ENCODE data around the gene PRKCA.

The PRKCA gene

GRCh38 chr17:66733759-66734158 lies 431.3 kb downstream of the PRKCA start:
- DNase-seq (ENCODE audit: low read depth, low spot score): no peak
- no CpG with 5 or more reads among the region's 2 CpGs for WGBS (ENCODE audit: insufficient coverage, insufficient read length)

GRCh38 chr17:66734186-66734943 lies 432.0 kb downstream of the PRKCA start:
- Histone ChIP-seq H3K36me3 (ENCODE audit: control insufficient read depth, insufficient read depth, low read length) (no peaks in the 10 kb centered on the region), H3K4me3 (ENCODE audit: low read length) (no peak overlapping the region), H3K9me3 (ENCODE audit: control insufficient read depth, insufficient read depth, low read length) (no peaks in the 10 kb centered on the region), H3K27ac (ENCODE audit: low read length) (no peak overlapping the region), H3K4me1 (ENCODE audit: control insufficient read depth, insufficient read depth, low read length) (peaks cover 4% of the 10 kb centered on the region), H3K27me3 (ENCODE audit: control insufficient read depth, insufficient read depth, low read length) (no peaks in the 10 kb centered on the region)
- WGBS (ENCODE audit: insufficient coverage, insufficient read length): no CpG with 5 or more reads among the region's 8 CpGs
- DNase-seq (ENCODE audit: low read depth, low spot score): no peak

More at GRCh38 chr17:66733759-66734158, 431.3 kb downstream of the PRKCA start:
- Histone ChIP-seq H3K4me3 (ENCODE audit: low read length) (no peak overlapping the region), H3K27me3 (ENCODE audit: control insufficient read depth, insufficient read depth, low read length) (no peaks in the 10 kb centered on the region), H3K27ac (ENCODE audit: low read length) (no peak overlapping the region), H3K4me1 (ENCODE audit: control insufficient read depth, insufficient read depth, low read length) (peaks cover 4% of the 10 kb centered on the region), H3K36me3 (ENCODE audit: control insufficient read depth, insufficient read depth, low read length) (no peaks in the 10 kb centered on the region), H3K9me3 (ENCODE audit: control insufficient read depth, insufficient read depth, low read length) (no peaks in the 10 kb centered on the region)

GRCh38 chr17:66737524-66737923 lies 435.1 kb downstream of the PRKCA start:
- no peaks in the 10 kb centered on the region for H3K27me3 ChIP-seq (ENCODE audit: control insufficient read depth, insufficient read depth, low read length)
- WGBS (ENCODE audit: insufficient coverage, insufficient read length): no CpG with 5 or more reads among the region's 12 CpGs
- no peaks in the 10 kb centered on the region for H3K36me3 ChIP-seq (ENCODE audit: control insufficient read depth, insufficient read depth, low read length)
- no peak overlapping the region for H3K4me3 ChIP-seq (ENCODE audit: low read length)
- H3K9me3 ChIP-seq (ENCODE audit: control insufficient read depth, insufficient read depth, low read length): no peaks in the 10 kb centered on the region
- H3K4me1 ChIP-seq (ENCODE audit: control insufficient read depth, insufficient read depth, low read length): no peaks in the 10 kb centered on the region
- no peak overlapping the region for H3K27ac ChIP-seq (ENCODE audit: low read length)
- DNase-seq (ENCODE audit: low read depth, low spot score): no peak

DNA sequence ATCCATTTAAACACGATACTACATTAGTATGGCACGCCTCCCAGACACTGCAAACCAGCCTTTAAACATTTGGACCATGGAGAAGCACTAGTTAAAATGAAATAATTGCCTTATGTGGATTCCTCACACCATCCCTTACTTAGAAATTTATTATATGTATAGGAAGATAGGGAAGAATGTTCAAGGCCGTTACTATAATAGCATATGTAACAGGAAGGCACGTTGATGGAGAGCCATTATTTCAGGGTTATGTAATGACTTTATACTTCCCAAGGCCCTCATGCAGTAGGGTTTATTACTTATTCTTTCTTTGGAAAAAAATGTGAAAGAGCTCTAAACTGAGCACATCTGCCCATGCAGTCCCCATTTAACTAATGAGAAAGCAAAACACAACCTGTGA lies 435.9 kb downstream of the PRKCA start:
- no CpG with 5 or more reads among the region's 4 CpGs for WGBS (ENCODE audit: insufficient coverage, insufficient read length)
- Histone ChIP-seq H3K27me3 (ENCODE audit: control insufficient read depth, insufficient read depth, low read length) (no peaks in the 10 kb centered on the region), H3K27ac (ENCODE audit: low read length) (no peak overlapping the region), H3K4me1 (ENCODE audit: control insufficient read depth, insufficient read depth, low read length) (no peaks in the 10 kb centered on the region), H3K36me3 (ENCODE audit: control insufficient read depth, insufficient read depth, low read length) (no peaks in the 10 kb centered on the region), H3K9me3 (ENCODE audit: control insufficient read depth, insufficient read depth, low read length) (no peaks in the 10 kb centered on the region), H3K4me3 (ENCODE audit: low read length) (no peak overlapping the region)
- DNase-seq (ENCODE audit: low read depth, low spot score): no peak

DNA sequence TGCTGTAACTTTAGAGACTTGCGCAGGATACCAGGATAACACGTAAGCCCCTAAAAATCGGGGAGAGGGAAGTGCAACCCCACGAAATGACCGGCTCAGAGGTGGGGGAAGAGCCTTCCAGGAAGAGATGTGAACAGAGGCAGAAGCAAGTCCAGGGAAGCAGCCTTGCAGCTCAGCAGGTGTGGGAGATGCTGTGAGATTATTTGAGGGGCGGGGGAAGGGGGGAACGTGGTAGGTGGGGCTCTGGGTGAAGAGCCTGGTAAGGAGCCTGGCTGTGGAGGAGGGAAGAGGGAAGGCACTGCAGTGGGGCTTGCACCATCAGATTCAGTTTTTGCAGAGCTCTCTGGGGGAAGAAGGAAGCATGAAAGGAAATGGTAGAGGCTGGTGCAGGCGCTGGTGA lies 437.1 kb downstream of the PRKCA start:
- H3K36me3 ChIP-seq (ENCODE audit: control insufficient read depth, insufficient read depth, low read length): no peaks in the 10 kb centered on the region
- H3K4me3 ChIP-seq (ENCODE audit: low read length): no peak overlapping the region
- no CpG with 5 or more reads among the region's 8 CpGs for WGBS (ENCODE audit: insufficient coverage, insufficient read length)
- no peak for DNase-seq (ENCODE audit: low read depth, low spot score)
- H3K9me3 ChIP-seq (ENCODE audit: control insufficient read depth, insufficient read depth, low read length): no peaks in the 10 kb centered on the region
- no peak overlapping the region for H3K27ac ChIP-seq (ENCODE audit: low read length)
- H3K4me1 ChIP-seq (ENCODE audit: control insufficient read depth, insufficient read depth, low read length): no peaks in the 10 kb centered on the region
- H3K27me3 ChIP-seq (ENCODE audit: control insufficient read depth, insufficient read depth, low read length): no peaks in the 10 kb centered on the region

DNA sequence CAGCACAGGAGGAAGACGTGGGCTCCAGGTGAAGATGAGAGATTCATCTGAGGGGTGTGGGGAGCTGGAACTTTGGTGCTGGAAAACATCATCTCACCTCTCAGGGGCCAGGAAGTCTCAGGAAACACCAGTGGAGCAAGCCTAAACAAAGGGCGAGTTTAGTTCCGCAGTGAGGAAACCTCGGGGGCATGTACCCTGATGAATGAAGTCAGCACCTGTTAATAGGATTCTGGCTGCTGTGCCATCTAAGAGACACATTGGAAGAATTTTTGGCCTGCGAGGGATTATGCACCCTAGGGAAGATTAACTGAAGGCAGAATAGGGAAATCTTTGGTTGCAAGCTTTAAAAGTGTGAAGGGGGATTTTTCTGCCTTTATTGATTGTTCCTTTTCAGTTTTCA lies 437.8 kb downstream of the PRKCA start:
- no peaks in the 10 kb centered on the region for H3K4me1 ChIP-seq (ENCODE audit: control insufficient read depth, insufficient read depth, low read length)
- H3K9me3 ChIP-seq (ENCODE audit: control insufficient read depth, insufficient read depth, low read length): no peaks in the 10 kb centered on the region
- DNase-seq (ENCODE audit: low read depth, low spot score): no peak
- H3K27ac ChIP-seq (ENCODE audit: low read length): no peak overlapping the region
- H3K27me3 ChIP-seq (ENCODE audit: control insufficient read depth, insufficient read depth, low read length): no peaks in the 10 kb centered on the region
- no peaks in the 10 kb centered on the region for H3K36me3 ChIP-seq (ENCODE audit: control insufficient read depth, insufficient read depth, low read length)
- no peak overlapping the region for H3K4me3 ChIP-seq (ENCODE audit: low read length)
- no CpG with 5 or more reads among the region's 5 CpGs for WGBS (ENCODE audit: insufficient coverage, insufficient read length)

GRCh38 chr17:66743511-66743910 lies 441.1 kb downstream of the PRKCA start:
- Histone ChIP-seq H3K27ac (ENCODE audit: low read length) (no peak overlapping the region), H3K4me1 (ENCODE audit: control insufficient read depth, insufficient read depth, low read length) (peaks cover 4% of the 10 kb centered on the region; the same call in 1 of the 2 replicates), H3K36me3 (ENCODE audit: control insufficient read depth, insufficient read depth, low read length) (no peaks in the 10 kb centered on the region), H3K9me3 (ENCODE audit: control insufficient read depth, insufficient read depth, low read length) (no peaks in the 10 kb centered on the region), H3K4me3 (ENCODE audit: low read length) (no peak overlapping the region), H3K27me3 (ENCODE audit: control insufficient read depth, insufficient read depth, low read length) (no peaks in the 10 kb centered on the region)
- WGBS (ENCODE audit: insufficient coverage, insufficient read length): no CpG with 5 or more reads among the region's 2 CpGs
- DNase-seq (ENCODE audit: low read depth, low spot score): no peak

- Histone ChIP-seq H3K4me3 (ENCODE audit: low read length) (no peak overlapping the region), H3K27ac (ENCODE audit: low read length) (no peak overlapping the region), H3K27me3 (ENCODE audit: control insufficient read depth, insufficient read depth, low read length) (no peaks in the 10 kb centered on the region), H3K36me3 (ENCODE audit: control insufficient read depth, insufficient read depth, low read length) (no peaks in the 10 kb centered on the region), H3K4me1 (ENCODE audit: control insufficient read depth, insufficient read depth, low read length) (peaks cover 5% of the 10 kb centered on the region), H3K9me3 (ENCODE audit: control insufficient read depth, insufficient read depth, low read length) (no peaks in the 10 kb centered on the region)
- WGBS (ENCODE audit: insufficient coverage, insufficient read length): no CpG with 5 or more reads among the region's 5 CpGs
- no peak for DNase-seq (ENCODE audit: low read depth, low spot score)
These were observed 444.3 kb downstream of the PRKCA start for GRCh38 chr17:66746736-66747135.

DNA sequence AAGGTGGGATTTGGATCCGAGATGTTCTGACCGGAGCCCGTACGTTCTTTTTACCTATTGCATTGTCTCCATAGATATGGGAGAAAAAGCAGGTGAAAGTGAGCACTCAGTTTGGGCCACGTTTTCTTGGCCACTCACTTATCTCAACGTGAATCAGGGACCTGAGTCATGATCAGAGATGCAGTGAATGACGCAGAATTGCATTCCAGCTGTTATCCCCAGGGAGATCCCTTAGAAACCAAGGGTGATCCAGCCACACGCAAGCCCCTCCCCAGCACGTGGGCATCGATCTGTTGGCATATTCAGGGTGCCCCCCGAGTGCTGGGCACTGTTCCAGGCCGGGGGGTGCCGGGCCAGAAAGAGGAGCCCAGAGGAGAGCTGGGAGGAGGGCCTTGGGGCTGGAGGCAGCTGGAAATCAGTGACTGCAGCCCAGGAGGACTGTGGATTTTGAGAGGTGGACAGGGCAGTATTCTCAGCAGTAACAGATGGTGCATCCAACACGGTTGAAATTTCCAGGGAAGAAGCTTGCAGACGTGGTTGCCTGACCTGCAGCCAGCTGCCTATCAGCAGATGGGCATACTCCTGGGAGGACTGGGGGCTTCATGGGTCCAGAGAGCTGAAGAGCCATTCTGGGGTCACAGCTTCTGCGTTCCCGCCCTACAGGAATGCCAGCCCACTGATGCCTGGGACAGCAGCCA lies 445.3 kb downstream of the PRKCA start:
- no CpG with 5 or more reads among the region's 17 CpGs for WGBS (ENCODE audit: insufficient coverage, insufficient read length)
- Histone ChIP-seq H3K9me3 (ENCODE audit: control insufficient read depth, insufficient read depth, low read length) (no peaks in the 10 kb centered on the region), H3K4me3 (ENCODE audit: low read length) (no peak overlapping the region), H3K4me1 (ENCODE audit: control insufficient read depth, insufficient read depth, low read length) (peaks cover 5% of the 10 kb centered on the region), H3K27ac (ENCODE audit: low read length) (no peak overlapping the region), H3K36me3 (ENCODE audit: control insufficient read depth, insufficient read depth, low read length) (no peaks in the 10 kb centered on the region), H3K27me3 (ENCODE audit: control insufficient read depth, insufficient read depth, low read length) (no peaks in the 10 kb centered on the region)
- no peak for DNase-seq (ENCODE audit: low read depth, low spot score)

- Histone ChIP-seq H3K4me3 (ENCODE audit: low read length) (no peak overlapping the region), H3K27me3 (ENCODE audit: control insufficient read depth, insufficient read depth, low read length) (no peaks in the 10 kb centered on the region), H3K9me3 (ENCODE audit: control insufficient read depth, insufficient read depth, low read length) (no peaks in the 10 kb centered on the region), H3K4me1 (ENCODE audit: control insufficient read depth, insufficient read depth, low read length) (peaks cover 5% of the 10 kb centered on the region), H3K27ac (ENCODE audit: low read length) (no peak overlapping the region), H3K36me3 (ENCODE audit: control insufficient read depth, insufficient read depth, low read length) (no peaks in the 10 kb centered on the region)
- DNase-seq (ENCODE audit: low read depth, low spot score): no peak
- no CpG with 5 or more reads among the region's 8 CpGs for WGBS (ENCODE audit: insufficient coverage, insufficient read length)
These were observed 446.2 kb downstream of the PRKCA start for GRCh38 chr17:66748578-66748977.

All from iPS DF 6.9 (cell line).